HuH-7 (cell line): ENCODE measurements around the gene SHQ1.

Source experiments
- DNase-seq: peaks from one replicate; pipeline ENCODE4 v3.0.0; 2011; ENCODE audit warnings: low spot score

The SHQ1 gene

GRCh38 chr3:72848703-72849081 is 447 bp upstream of the SHQ1 start:
- no peak for DNase-seq

DNA sequence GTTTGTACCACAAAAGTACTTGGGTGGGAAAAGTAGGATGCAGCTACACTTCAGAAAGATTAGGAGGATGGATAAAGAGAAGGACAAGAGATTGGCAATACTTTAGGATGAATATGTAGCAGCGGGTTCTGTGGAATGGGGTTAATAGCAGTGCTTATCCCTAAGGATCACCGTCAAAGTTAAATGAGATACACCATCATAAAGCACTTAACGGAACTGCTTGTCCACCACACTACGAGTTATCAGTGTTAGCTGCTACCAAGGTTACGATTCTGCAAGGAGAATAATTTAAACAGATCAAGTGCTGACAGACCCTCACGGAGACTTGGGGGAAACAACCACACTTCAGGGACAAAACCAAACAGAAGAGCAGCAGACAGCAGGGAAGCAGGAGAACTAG is 963 bp downstream of the SHQ1 start:
- DNase-seq = no peak

DNA sequence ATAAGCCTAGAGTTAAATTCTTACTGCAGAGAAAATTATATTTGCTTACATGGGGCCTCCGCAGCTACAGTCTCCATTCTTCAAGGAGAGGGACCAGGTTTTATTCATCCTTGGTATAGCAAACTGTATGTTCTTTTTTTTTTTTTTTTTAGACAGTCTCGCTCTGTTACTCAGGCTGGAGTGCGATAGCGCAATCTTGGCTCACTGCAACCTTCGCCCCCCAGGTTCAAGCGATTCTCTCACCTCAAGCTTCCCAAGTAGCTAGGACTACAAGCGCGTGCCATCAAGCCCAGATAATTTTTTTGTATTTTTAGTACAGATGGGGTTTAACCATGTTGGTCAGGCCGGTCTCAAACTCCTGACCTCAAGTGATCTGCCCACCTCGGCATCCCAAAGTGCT is 2.1 kb downstream of the SHQ1 start:
- DNase-seq = no peak

GRCh38 chr3:72844436-72844993 is 3.7 kb downstream of the SHQ1 start:
- DNase-seq = no peak

GRCh38 chr3:72839057-72839456 is 9.2 kb downstream of the SHQ1 start:
- no peak for DNase-seq

- no peak for DNase-seq
Measured at GRCh38 chr3:72836923-72837322, 11.3 kb downstream of the SHQ1 start.

- no peak for DNase-seq
Measured at GRCh38 chr3:72836416-72836815, 11.8 kb downstream of the SHQ1 start.

DNA sequence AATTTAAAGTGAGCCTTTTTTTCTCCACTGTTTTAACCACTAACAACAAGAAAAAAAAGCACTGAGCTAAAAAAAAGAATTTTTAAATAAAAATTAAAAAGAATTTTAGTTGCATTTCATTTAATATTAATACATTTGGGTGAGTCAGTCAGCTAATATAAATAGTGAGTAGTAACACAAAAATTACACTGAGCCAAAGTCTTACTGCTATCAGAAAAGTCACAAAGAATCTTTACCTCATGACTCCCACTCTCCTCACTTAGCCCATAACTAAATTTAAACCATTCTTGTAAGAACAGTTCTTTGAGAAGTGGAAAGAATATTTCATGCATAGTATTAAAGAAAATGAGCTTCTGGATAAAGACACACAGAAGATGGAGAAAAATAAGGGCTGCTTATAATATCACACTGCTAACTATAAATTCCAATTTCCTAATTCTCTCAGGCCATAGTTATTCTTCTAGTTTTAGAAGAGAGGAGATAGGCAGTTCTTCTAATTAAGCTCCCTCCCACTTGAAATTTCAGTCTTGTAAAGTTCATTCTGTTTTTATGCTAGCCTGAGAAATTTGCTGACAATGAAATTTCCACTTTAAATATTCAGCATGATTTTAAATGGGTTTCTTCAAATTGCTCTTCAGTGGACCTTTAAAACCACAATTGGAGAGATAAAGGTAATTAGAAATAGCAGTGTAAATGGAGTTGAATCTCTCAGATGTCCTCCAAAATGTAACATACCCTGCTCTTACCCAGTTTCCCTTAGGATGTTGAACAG is 17.6 kb downstream of the SHQ1 start:
- no peak for DNase-seq

GRCh38 chr3:72829701-72830100 is 18.5 kb downstream of the SHQ1 start:
- DNase-seq = no peak

GRCh38 chr3:72821161-72821781 is 27.0 kb downstream of the SHQ1 start:
- no peak for DNase-seq

- DNase-seq = no peak
Measured at GRCh38 chr3:72820415-72820814, 27.8 kb downstream of the SHQ1 start.

- DNase-seq = no peak
Measured at GRCh38 chr3:72818905-72819304, 29.3 kb downstream of the SHQ1 start.

- no peak for DNase-seq
Measured at GRCh38 chr3:72818092-72818773, 30.0 kb downstream of the SHQ1 start.

DNA sequence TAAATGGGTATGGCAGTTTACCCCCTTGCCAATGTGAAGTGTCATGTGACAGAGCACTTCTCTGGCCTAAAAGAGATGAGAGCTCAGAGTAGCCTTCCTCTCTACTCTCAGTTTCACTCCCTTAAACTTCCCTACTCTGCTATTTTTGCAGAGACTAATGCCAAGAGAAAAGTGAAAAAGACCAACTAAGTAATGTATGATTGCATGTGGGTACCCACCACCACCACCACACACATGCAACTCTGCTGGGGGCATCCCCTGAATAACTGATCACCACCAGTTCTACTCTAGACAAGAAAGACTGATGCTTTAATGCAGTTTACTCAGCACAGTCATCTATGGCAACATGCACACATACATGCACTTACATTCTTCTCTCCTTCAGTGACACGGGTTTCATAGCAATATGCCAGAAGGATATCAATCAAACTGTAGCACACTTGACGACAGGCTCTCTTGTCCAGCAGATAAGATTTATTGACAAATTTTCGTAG is 31.3 kb downstream of the SHQ1 start:
- no peak for DNase-seq

- DNase-seq = no peak
Measured at GRCh38 chr3:72814308-72814707, 33.9 kb downstream of the SHQ1 start.

- DNase-seq = no peak
Measured at GRCh38 chr3:72812201-72812600, 36.0 kb downstream of the SHQ1 start.

GRCh38 chr3:72811571-72811970 is 36.7 kb downstream of the SHQ1 start:
- DNase-seq = no peak

DNA sequence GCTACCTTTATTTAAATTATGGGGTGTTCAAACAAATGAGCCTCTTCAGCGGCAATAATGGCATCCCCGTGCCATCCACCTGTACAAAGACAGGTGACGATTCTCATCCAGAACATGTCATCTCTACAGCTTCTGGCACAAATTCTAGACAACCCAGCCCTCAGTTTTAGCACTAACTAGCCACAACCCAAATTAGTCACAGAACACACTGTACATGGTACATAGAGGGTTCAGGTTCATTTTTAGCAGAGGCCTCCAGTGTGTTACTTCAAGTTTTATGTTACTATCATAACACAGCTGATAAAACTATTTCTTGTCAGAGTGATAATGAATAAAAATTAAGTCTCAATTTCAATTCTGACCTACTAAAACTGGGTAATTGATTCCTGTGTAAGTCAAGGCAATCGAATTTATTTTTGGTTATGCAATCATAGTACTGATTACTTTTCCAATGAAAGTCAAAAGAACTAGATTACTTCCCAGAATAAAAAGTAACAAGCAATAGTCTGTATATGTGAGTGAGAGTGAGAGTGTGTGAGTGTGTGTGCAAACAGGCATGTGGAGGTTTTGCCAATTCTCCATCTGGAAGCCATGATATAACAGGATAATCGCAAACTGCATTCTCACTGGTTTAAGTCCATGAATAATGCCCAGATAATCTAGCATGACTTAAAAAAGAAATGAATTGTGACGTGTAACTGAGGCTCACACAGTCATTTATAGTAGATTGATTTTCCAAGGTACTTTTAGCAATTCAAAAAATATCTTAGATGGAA is 37.4 kb downstream of the SHQ1 start:
- no peak for DNase-seq

DNA sequence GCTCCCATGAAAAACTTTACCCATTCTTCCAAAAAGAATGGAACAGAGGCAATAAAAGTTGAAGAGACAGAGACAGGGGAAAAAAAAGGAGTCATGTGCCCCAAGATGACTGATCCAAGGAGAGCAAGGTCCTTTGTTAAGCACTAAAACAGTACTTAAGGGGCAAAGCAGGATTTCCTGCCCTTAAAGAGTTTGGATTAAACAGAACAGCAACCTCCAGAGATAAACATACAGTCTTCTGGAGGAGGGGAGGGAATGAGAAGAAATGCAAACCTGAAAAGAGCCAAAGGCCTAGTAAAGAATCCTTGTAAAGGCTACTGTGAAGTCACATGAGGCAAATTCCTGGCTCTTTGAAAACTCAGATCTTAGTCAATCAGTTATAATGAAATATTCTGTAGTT is 38.2 kb downstream of the SHQ1 start:
- no peak for DNase-seq

- DNase-seq = no peak
Measured at GRCh38 chr3:72804361-72804760, 43.9 kb downstream of the SHQ1 start.

DNA sequence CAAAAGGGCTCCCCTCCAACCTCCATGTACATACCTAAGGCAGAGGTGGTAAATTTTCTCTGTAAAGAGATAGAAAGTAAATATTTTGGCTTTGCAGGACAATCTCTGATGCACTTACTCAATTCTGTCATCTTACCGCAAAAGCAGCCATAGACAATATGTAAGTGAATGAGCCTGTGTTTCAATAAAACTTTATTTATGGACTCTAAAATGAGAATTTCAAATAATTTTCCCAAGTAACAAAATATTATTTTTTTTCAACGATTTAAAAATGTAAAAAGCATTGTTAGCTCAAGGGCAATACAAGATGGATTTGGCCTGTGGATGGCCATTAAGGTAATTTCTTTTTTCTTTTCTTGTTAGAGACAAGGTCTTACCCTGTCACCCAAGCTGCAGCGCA is 44.7 kb downstream of the SHQ1 start:
- no peak for DNase-seq

DNA sequence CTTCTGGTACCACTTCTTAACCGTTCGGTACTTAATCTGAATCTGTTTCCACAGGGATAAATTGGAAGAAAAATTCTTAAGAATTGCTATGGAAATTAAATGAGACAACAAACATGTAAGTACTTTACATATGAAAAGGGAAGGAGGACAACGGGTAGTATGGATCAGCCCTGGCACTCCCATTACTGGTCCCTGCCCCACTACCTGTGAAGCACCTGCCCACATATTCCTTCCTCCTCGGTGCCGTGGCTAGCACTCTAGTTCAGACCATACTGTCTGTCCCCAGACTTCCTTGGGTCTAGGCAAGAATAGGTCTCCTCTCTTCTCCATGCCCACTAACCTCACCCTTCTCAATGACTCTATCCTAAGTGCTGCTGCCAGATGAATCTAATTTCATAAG is 46.2 kb downstream of the SHQ1 start:
- DNase-seq = no peak
